GM12878 (cell line): ENCODE data around the gene MGST3. TPM values are rescaled to one million over a fixed set of nuclear protein-coding genes. Genes with fewer than 3 reads are reported as not detected.

Source experiments
- ATAC-seq: fragments of 200-7000 bp; cut with Tn5 transposase; 3 replicates; pipeline ENCODE4 v1.9.1; 2020; ENCODE audit warnings: mild to moderate bottlenecking, moderate library complexity
- BruUV-seq: library from RNA; stranded (reverse); fragments of 400-500 nt; replicated peaks from 2 replicates; lab custom pipeline; 2021; lab: Mats Ljungman, UMichigan
- CTCF ChIA-PET: fragments of 300-600 bp; sonication (Branson Sonifier 250); formaldehyde crosslinking; extraction: SDS; loops from one replicate; lab custom pipeline; 2021; ENCODE audit warnings: inconsistent platforms; lab: Yijun Ruan, JAX
- POLR2A ChIA-PET: fragments of 350-600 bp; formaldehyde crosslinking; extraction: SDS; loops from one replicate; lab custom pipeline; 2021; ENCODE audit warnings: inconsistent platforms; lab: Charles Lee
- RAD21 ChIA-PET: fragments of 300-600 bp; sonication (Branson Sonifier 250); formaldehyde crosslinking; loops from one replicate; lab custom pipeline; 2023; ENCODE audit warnings: antibody characterized with exemption; ENCODE audit not compliant: unreplicated experiment; lab: Charles Lee
- SMC1A ChIA-PET: fragments of 300-600 bp; sonication (Branson Sonifier 250); formaldehyde crosslinking; loops from one replicate; lab custom pipeline; 2023; ENCODE audit not compliant: unreplicated experiment, uncharacterized antibody; lab: Charles Lee
- DNase-seq: peaks from one replicate; pipeline ENCODE4 v3.0.0-alpha.2; 2011; ENCODE audit warnings: low read depth, low spot score
- FAIRE-seq: peaks from 3 replicates; lab custom pipeline; 2011; peaks lifted over from hg19 to GRCh38; lab: Jason Lieb, UNC
- H2AFZ ChIP-seq: 2 replicates; pipeline ENCODE4 v1.6.0; 2011; ENCODE audit warnings: low read depth, low read length, control low read depth; ENCODE audit not compliant: control insufficient read depth
- H3K27ac ChIP-seq: 2 replicates; pipeline ENCODE4 v1.5.1; 2011; ENCODE audit warnings: control low read depth; ENCODE audit not compliant: control insufficient read depth, insufficient read depth
- H3K27me3 ChIP-seq, 2 experiments: replicated peaks in 1 of 2; 2 replicates each; pipeline versions ENCODE4 v1.6.0 to v1.6.1; 2011; ENCODE audit warnings: low read length in 1 of 2; ENCODE audit not compliant: control insufficient read depth in 2 of 2, insufficient read depth in 2 of 2
- H3K36me3 ChIP-seq, 2 experiments: 2 replicates each; pipeline ENCODE4 v1.5.1; 2011; ENCODE audit warnings: low read length in 1 of 2; ENCODE audit not compliant: control insufficient read depth in 2 of 2, insufficient read depth in 2 of 2
- H3K4me1 ChIP-seq: 2 replicates; pipeline ENCODE4 v1.6.1; 2011; ENCODE audit warnings: mild to moderate bottlenecking, low read length, moderate library complexity, mixed read lengths; ENCODE audit not compliant: control insufficient read depth, insufficient read depth
- H3K4me2 ChIP-seq: 2 replicates; pipeline ENCODE4 v1.6.0; 2011; ENCODE audit warnings: control low read depth; ENCODE audit not compliant: control insufficient read depth, insufficient read depth
- H3K4me3 ChIP-seq: fragments of 200-600 bp; sonication (generic); 2 replicates; pipeline ENCODE4 v1.5.1; 2016
- H3K79me2 ChIP-seq: 2 replicates; pipeline ENCODE4 v1.6.0; 2011; ENCODE audit warnings: low read length; ENCODE audit not compliant: control insufficient read depth, insufficient read depth
- H3K9ac ChIP-seq: 2 replicates; pipeline ENCODE4 v1.8.0; 2011; ENCODE audit warnings: low read length, control low read depth, mixed read lengths; ENCODE audit not compliant: control insufficient read depth, insufficient read depth
- H3K9me3 ChIP-seq: replicated peaks from 3 replicates; pipeline ENCODE4 v1.5.1; 2011; ENCODE audit warnings: mild to moderate bottlenecking, low read length; ENCODE audit not compliant: control insufficient read depth, insufficient read depth
- H4K20me1 ChIP-seq: 2 replicates; pipeline ENCODE4 v1.6.0; 2011; ENCODE audit not compliant: control insufficient read depth, insufficient read depth
- BCL11A ChIP-seq: IDR thresholded peaks from 2 replicates; pipeline ENCODE4 v1.6.1; 2011; ENCODE audit warnings: low read depth, low read length
- BMI1 ChIP-seq: fragments of 450-650 bp; IDR thresholded peaks from 2 replicates; pipeline ENCODE4 v1.6.1; 2016; ENCODE audit warnings: mild to moderate bottlenecking, moderate library complexity, borderline replicate concordance
- KLF5 ChIP-seq: fragments of 450-650 bp; IDR thresholded peaks from 2 replicates; pipeline ENCODE4 v1.6.1; 2014; ENCODE audit warnings: mild to moderate bottlenecking; ENCODE audit not compliant: partially characterized antibody
- NR2C2 ChIP-seq: IDR thresholded peaks from 2 replicates; pipeline ENCODE4 v1.6.1; 2011; ENCODE audit warnings: borderline replicate concordance, low read depth; ENCODE audit not compliant: control insufficient read depth, insufficient read length
- SMAD5 ChIP-seq: IDR thresholded peaks from 2 replicates; pipeline ENCODE4 v1.6.1; 2016; ENCODE audit warnings: antibody characterized with exemption, low read depth
- STAT1 ChIP-seq: fragments of 450-650 bp; conservative IDR thresholded peaks from 2 replicates; pipeline ENCODE4 v1.6.1; 2014; ENCODE audit warnings: antibody characterized with exemption, mild to moderate bottlenecking
- SUPT20H ChIP-seq: IDR thresholded peaks from 2 replicates; pipeline ENCODE4 v1.6.1; 2011; ENCODE audit warnings: low read depth, mild to moderate bottlenecking, low read length, moderate library complexity, borderline replicate concordance; ENCODE audit not compliant: control insufficient read depth
- SUZ12 ChIP-seq: fragments of 200-600 bp; sonication (generic); IDR thresholded peaks from one replicate; pipeline ENCODE4 v1.6.1; 2018; ENCODE audit warnings: antibody characterized with exemption, mild to moderate bottlenecking; ENCODE audit not compliant: unreplicated experiment
- ZNF24 ChIP-seq: fragments of 450-650 bp; IDR thresholded peaks from 2 replicates; pipeline ENCODE4 v1.6.1; 2017; ENCODE audit warnings: antibody characterized with exemption, mild to moderate bottlenecking
- ZNF384 ChIP-seq: IDR thresholded peaks from 2 replicates; pipeline ENCODE4 v1.6.1; 2012; ENCODE audit warnings: low read depth, mild to moderate bottlenecking, low read length, improper control_type of control experiment, borderline replicate concordance
- WGBS: methylation state at CpG from one replicate; pipeline ENCODE4 v1.1.6; 2016; ENCODE audit warnings: low lambda C conversion rate; ENCODE audit not compliant: insufficient replicate concordance, insufficient coverage; ENCODE audit errors: missing lambda C conversion rate; 5-methylcytosine and 5-hydroxymethylcytosine counted together
- in situ Hi-C: fragments of 300-500 bp; cut with MboI; formaldehyde crosslinking; loops from 9 replicates; pipeline ENCODE4 v1.14.3; 2018; ENCODE audit warnings: mixed read lengths
- intact Hi-C: fragments of 100-400 bp; cut with micrococcal nuclease; formaldehyde crosslinking; loops from one replicate; pipeline ENCODE4 v1.14.2; 2022; ENCODE audit not compliant: unreplicated experiment
- polyA plus RNA-seq, 11 experiments: library from polyadenylated mRNA; depleted of rRNA in 4 of 11; unstranded in 6 of 11; stranded (reverse) in 5 of 11; fragments of >200 nt; fragmentation: Nextera tagmentation in 4 of 11; fragmentation: Illumina TruSeq in 1 of 11; extraction: Ambion mirVana in 4 of 11; extraction: Trizol in 1 of 11; gene quantifications; 1 replicate in 1 of 11; 2 replicates in 10 of 11; pipeline versions ENCODE4 v1.2.1 to v1.2.3, GENCODE V29; 2011 to 2016; ENCODE audit warnings: inconsistent platforms in 2 of 11, missing spikeins in 2 of 11, low read depth in 1 of 11
- total RNA-seq, 4 experiments: library from RNA; depleted of rRNA in 3 of 4; stranded (reverse); fragments of >200 nt in 3 of 4; fragmentation: Illumina TruSeq in 1 of 4; extraction: Trizol in 1 of 4; gene quantifications; 2 replicates each; pipeline versions ENCODE4 v1.2.1 to v1.2.3, GENCODE V29; 2013 to 2021
- TF ChIP-seq, protein P1 (sequence below): fragments of 450-650 bp; IDR thresholded peaks from 2 replicates; pipeline ENCODE4 v1.6.1; 2017; ENCODE audit warnings: mild to moderate bottlenecking, moderate library complexity
- TF ChIP-seq, protein P2 (sequence below): IDR thresholded peaks from 2 replicates; pipeline ENCODE4 v1.6.1; 2011; ENCODE audit warnings: borderline replicate concordance, low read depth, mild to moderate bottlenecking, moderate library complexity, mixed read lengths, low read length; ENCODE audit not compliant: insufficient read depth; ENCODE audit errors: extremely low read length
- TF ChIP-seq, protein P3 (sequence below): IDR thresholded peaks from 2 replicates; pipeline ENCODE4 v1.6.1; 2011; ENCODE audit warnings: low read depth, low read length, improper control_type of control experiment, borderline replicate concordance
- TF ChIP-seq, protein P4 (sequence below): IDR thresholded peaks from 2 replicates; pipeline ENCODE4 v1.6.1; 2011; ENCODE audit warnings: low read depth, mild to moderate bottlenecking, low read length, moderate library complexity, borderline replicate concordance; ENCODE audit errors: extremely low read depth
- TF ChIP-seq, protein P5 (sequence below): fragments of 450-650 bp; IDR thresholded peaks from 2 replicates; pipeline ENCODE4 v1.6.1; 2018; ENCODE audit warnings: mild to moderate bottlenecking, low read depth, moderate library complexity; ENCODE audit not compliant: partially characterized antibody

The MGST3 gene
- total and polyA plus RNA-seq, 10 of the 15 experiments (the other 5 are each of a cell fraction or from before 2014, with no cell fraction given) = 37.3 to 145 (median 68.8) TPM

DNA sequence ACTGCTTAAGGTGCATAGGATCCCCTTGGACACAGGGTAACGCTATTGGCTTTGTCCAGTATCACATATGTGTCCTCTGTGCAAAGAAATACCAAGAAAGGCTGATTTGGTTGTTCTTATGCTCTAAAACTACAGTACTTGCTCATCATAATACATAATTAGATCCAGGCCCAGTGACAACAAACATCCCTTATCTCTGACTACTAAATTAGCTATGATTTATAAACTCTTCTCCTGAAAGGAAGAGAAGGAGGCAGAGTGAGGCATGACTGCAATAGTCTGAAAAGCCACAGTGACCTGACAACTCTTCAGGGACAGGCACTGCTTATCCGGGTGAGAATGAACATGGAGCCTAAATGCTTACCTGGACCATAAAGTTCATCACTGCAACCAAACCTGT, 30.7 kb downstream of the MGST3 start:
- DNase-seq (no peak), ATAC-seq (no peak), FAIRE-seq (no peak)
- Histone ChIP-seq H3K4me2 (no peak overlapping the region), H3K27ac (no peak overlapping the region), H3K9me3 (no peaks in the 10 kb centered on the region; the same call in 2 of the 3 replicates), H3K4me1 (no peaks in the 10 kb centered on the region), H3K36me3 (peaks cover 6 to 31% of the 10 kb centered on the region in 2 experiments), H4K20me1 (no peaks in the 10 kb centered on the region), H3K9ac (no peak overlapping the region), H3K4me3 (no peak overlapping the region), H3K27me3 (no peaks in the 10 kb centered on the region), H2AFZ (no peak overlapping the region), H3K79me2 (no peaks in the 10 kb centered on the region)
- CTCF ChIA-PET = no interaction called here
- no TSS peak for BruUV-seq
- WGBS = 94% methylated on average over 2 of the region's 2 CpGs
- intact Hi-C loops = no loop called here
- POLR2A ChIA-PET = no interaction called here
- RAD21 ChIA-PET = interaction anchor here (0.9 kb wide), 1 partner anchor 17 kb away, joined by 3 read pairs; no protein-coding TSS in a partner anchor
- SMC1A ChIA-PET = interaction anchor here (2.2 kb wide), 1 partner anchor 24 kb away, joined by 7 read pairs; no protein-coding TSS in a partner anchor
- in situ Hi-C loops = no loop called here
- TF ChIP-seq BMI1 = no peak
- TF ChIP-seq ZNF384 = no peak
- TF ChIP-seq, protein P1, sequence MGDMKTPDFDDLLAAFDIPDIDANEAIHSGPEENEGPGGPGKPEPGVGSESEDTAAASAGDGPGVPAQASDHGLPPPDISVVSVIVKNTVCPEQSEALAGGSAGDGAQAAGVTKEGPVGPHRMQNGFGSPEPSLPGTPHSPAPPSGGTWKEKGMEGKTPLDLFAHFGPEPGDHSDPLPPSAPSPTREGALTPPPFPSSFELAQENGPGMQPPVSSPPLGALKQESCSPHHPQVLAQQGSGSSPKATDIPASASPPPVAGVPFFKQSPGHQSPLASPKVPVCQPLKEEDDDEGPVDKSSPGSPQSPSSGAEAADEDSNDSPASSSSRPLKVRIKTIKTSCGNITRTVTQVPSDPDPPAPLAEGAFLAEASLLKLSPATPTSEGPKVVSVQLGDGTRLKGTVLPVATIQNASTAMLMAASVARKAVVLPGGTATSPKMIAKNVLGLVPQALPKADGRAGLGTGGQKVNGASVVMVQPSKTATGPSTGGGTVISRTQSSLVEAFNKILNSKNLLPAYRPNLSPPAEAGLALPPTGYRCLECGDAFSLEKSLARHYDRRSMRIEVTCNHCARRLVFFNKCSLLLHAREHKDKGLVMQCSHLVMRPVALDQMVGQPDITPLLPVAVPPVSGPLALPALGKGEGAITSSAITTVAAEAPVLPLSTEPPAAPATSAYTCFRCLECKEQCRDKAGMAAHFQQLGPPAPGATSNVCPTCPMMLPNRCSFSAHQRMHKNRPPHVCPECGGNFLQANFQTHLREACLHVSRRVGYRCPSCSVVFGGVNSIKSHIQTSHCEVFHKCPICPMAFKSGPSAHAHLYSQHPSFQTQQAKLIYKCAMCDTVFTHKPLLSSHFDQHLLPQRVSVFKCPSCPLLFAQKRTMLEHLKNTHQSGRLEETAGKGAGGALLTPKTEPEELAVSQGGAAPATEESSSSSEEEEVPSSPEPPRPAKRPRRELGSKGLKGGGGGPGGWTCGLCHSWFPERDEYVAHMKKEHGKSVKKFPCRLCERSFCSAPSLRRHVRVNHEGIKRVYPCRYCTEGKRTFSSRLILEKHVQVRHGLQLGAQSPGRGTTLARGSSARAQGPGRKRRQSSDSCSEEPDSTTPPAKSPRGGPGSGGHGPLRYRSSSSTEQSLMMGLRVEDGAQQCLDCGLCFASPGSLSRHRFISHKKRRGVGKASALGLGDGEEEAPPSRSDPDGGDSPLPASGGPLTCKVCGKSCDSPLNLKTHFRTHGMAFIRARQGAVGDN = no peak
- TF ChIP-seq KLF5 = no peak
- TF ChIP-seq, protein P2, sequence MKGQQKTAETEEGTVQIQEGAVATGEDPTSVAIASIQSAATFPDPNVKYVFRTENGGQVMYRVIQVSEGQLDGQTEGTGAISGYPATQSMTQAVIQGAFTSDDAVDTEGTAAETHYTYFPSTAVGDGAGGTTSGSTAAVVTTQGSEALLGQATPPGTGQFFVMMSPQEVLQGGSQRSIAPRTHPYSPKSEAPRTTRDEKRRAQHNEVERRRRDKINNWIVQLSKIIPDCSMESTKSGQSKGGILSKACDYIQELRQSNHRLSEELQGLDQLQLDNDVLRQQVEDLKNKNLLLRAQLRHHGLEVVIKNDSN = no peak
- TF ChIP-seq, protein P3, sequence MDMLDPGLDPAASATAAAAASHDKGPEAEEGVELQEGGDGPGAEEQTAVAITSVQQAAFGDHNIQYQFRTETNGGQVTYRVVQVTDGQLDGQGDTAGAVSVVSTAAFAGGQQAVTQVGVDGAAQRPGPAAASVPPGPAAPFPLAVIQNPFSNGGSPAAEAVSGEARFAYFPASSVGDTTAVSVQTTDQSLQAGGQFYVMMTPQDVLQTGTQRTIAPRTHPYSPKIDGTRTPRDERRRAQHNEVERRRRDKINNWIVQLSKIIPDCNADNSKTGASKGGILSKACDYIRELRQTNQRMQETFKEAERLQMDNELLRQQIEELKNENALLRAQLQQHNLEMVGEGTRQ = no peak
- no peak for TF ChIP-seq SUPT20H
- TF ChIP-seq, protein P4, sequence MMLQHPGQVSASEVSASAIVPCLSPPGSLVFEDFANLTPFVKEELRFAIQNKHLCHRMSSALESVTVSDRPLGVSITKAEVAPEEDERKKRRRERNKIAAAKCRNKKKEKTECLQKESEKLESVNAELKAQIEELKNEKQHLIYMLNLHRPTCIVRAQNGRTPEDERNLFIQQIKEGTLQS = no peak
- TF ChIP-seq SMAD5 = no peak
- no peak for TF ChIP-seq BCL11A
- TF ChIP-seq SUZ12 = no peak
- no peak for TF ChIP-seq STAT1
- TF ChIP-seq, protein P5, sequence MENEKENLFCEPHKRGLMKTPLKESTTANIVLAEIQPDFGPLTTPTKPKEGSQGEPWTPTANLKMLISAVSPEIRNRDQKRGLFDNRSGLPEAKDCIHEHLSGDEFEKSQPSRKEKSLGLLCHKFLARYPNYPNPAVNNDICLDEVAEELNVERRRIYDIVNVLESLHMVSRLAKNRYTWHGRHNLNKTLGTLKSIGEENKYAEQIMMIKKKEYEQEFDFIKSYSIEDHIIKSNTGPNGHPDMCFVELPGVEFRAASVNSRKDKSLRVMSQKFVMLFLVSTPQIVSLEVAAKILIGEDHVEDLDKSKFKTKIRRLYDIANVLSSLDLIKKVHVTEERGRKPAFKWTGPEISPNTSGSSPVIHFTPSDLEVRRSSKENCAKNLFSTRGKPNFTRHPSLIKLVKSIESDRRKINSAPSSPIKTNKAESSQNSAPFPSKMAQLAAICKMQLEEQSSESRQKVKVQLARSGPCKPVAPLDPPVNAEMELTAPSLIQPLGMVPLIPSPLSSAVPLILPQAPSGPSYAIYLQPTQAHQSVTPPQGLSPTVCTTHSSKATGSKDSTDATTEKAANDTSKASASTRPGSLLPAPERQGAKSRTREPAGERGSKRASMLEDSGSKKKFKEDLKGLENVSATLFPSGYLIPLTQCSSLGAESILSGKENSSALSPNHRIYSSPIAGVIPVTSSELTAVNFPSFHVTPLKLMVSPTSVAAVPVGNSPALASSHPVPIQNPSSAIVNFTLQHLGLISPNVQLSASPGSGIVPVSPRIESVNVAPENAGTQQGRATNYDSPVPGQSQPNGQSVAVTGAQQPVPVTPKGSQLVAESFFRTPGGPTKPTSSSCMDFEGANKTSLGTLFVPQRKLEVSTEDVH = no peak
- TF ChIP-seq ZNF24 = no peak
- TF ChIP-seq NR2C2 = no peak
